Placental epithelial cell (primary cell): Measurements from ENCODE around the gene FAM174A. TPM values are rescaled to one million over a fixed set of nuclear protein-coding genes. Genes with fewer than 3 reads are reported as not detected.

Experiments
- total RNA-seq: library from RNA; depleted of rRNA; stranded (reverse); fragments of >200 nt; gene quantifications from 2 replicates; pipeline ENCODE4 v1.2.3, GENCODE V29; 2012

Gene FAM174A
- total RNA-seq = 11.8 and 19.7 TPM in 2 replicates

DNA sequence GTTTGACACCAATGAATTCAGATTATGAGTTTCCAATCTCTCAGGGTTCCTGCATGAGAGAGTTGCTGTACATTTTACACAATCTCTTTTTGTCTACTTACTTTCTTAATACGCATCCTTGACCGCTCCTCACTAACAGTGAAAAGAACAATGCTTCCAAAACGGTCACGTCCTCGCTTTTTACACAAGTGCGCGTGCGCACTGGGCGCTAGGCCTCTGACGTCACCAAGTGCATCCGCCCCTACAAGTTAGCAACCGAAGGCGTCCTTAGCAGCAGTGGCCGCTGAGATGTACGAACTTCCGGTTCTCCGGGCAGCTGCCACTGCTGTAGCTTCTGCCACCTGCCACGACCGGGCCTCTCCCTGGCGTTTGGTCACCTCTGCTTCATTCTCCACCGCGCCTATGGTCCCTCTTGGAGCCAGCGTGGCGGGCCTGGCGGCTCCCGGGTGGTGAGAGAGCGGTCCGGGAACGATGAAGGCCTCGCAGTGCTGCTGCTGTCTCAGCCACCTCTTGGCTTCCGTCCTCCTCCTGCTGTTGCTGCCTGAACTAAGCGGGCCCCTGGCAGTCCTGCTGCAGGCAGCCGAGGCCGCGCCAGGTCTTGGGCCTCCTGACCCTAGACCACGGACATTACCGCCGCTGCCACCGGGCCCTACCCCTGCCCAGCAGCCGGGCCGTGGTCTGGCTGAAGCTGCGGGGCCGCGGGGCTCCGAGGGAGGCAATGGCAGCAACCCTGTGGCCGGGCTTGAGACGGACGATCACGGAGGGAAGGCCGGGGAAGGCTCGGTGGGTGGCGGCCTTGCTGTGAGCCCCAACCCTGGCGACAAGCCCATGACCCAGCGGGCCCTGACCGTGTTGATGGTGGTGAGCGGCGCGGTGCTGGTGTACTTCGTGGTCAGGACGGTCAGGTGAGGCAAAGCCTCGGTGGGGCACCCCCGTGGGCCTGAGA, at the start of gene FAM174A:
Gene FAM174A (plus strand): TSS at position 315 of the 946 bp plus-strand sequence. CDS start 157 bp downstream, at position 472.

